AG04450 (cell line): ENCODE measurements around the gene RALGPS1. TPM values are rescaled to one million over a fixed set of nuclear protein-coding genes. Genes with fewer than 3 reads are reported as not detected.

Source experiments
- CTCF ChIA-PET: fragments of 300-600, 350-600 bp; formaldehyde crosslinking; extraction: SDS; loops from one replicate; lab custom pipeline; 2022; ENCODE audit warnings: antibody characterized with exemption, inconsistent platforms; lab: Charles Lee
- POLR2A ChIA-PET: fragments of 350-600 bp; formaldehyde crosslinking; extraction: SDS; loops from one replicate; lab custom pipeline; 2021; ENCODE audit warnings: antibody characterized with exemption, inconsistent platforms; lab: Yijun Ruan, JAX
- DNase-seq: peaks from one replicate; pipeline ENCODE4 v3.0.0-alpha.2; 2011; ENCODE audit warnings: low read depth, low spot score
- H3K27ac ChIP-seq: one replicate; pipeline ENCODE4 v1.5.1; 2012; ENCODE audit warnings: low read depth, low read length, control low read depth
- H3K27me3 ChIP-seq: one replicate; pipeline ENCODE4 v1.6.0; 2012; ENCODE audit warnings: low read length; ENCODE audit not compliant: control insufficient read depth, insufficient read depth
- H3K4me3 ChIP-seq: 2 replicates; pipeline ENCODE4 v1.5.1; 2011; ENCODE audit warnings: mild to moderate bottlenecking, low read depth, low read length, control low read depth
- H3K9me3 ChIP-seq: 2 replicates; pipeline ENCODE4 v1.5.1; 2012; ENCODE audit warnings: low read length; ENCODE audit not compliant: control insufficient read depth, insufficient read depth
- polyA plus RNA-seq: library from polyadenylated mRNA; depleted of rRNA; stranded (reverse); fragments of >200 nt; gene quantifications from 2 replicates; pipeline ENCODE4 v1.2.3, GENCODE V29; 2011
- TF ChIP-seq, protein P1 (sequence below): IDR thresholded peaks from 2 replicates; pipeline ENCODE4 v1.5.1; 2011; ENCODE audit warnings: low read depth, low read length, control low read depth, inconsistent platforms

The RALGPS1 gene
- polyA plus RNA-seq, 1 experiment: 4.6 TPM

GRCh38 chr9:127244609-127245601 is 330.3 kb downstream of the RALGPS1 start:
- no peaks in the 10 kb centered on the region for H3K9me3 ChIP-seq
- H3K4me3 ChIP-seq: peak overlapping the region; percentile 86
- no peak overlapping the region for H3K27ac ChIP-seq
- POLR2A ChIA-PET: interaction anchor here (0.6 to 1.5 kb wide), 4 partner anchors 10 to 21 kb away, joined by 3 to 7 read pairs (median 4); no protein-coding TSS in a partner anchor
- peak; percentile 78 for DNase-seq
- TF ChIP-seq, protein P1, sequence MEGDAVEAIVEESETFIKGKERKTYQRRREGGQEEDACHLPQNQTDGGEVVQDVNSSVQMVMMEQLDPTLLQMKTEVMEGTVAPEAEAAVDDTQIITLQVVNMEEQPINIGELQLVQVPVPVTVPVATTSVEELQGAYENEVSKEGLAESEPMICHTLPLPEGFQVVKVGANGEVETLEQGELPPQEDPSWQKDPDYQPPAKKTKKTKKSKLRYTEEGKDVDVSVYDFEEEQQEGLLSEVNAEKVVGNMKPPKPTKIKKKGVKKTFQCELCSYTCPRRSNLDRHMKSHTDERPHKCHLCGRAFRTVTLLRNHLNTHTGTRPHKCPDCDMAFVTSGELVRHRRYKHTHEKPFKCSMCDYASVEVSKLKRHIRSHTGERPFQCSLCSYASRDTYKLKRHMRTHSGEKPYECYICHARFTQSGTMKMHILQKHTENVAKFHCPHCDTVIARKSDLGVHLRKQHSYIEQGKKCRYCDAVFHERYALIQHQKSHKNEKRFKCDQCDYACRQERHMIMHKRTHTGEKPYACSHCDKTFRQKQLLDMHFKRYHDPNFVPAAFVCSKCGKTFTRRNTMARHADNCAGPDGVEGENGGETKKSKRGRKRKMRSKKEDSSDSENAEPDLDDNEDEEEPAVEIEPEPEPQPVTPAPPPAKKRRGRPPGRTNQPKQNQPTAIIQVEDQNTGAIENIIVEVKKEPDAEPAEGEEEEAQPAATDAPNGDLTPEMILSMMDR: no peak
- no peaks in the 10 kb centered on the region for H3K27me3 ChIP-seq
- CTCF ChIA-PET: interaction anchor here (0.6 to 1.2 kb wide), 3 partner anchors 115 to 1992 kb away, joined by 3 to 12 read pairs (median 3); no protein-coding TSS in a partner anchor

GRCh38 chr9:127245637-127246164 is 331.1 kb downstream of the RALGPS1 start:
- TF ChIP-seq, protein P1: no peak
- Histone ChIP-seq H3K4me3 (peak overlapping the region; percentile 86), H3K9me3 (no peaks in the 10 kb centered on the region), H3K27ac (no peak overlapping the region), H3K27me3 (no peaks in the 10 kb centered on the region)
- DNase-seq: no peak
- ChIA-PET POLR2A (interaction anchor here (0.8 to 1.5 kb wide), 2 partner anchors 19 to 21 kb away, joined by 3 to 7 read pairs; no protein-coding TSS in a partner anchor), CTCF (no interaction called here)

GRCh38 chr9:127248241-127248640 is 333.7 kb downstream of the RALGPS1 start:
- no peak for DNase-seq
- Histone ChIP-seq H3K27me3 (no peaks in the 10 kb centered on the region), H3K4me3 (no peak overlapping the region), H3K27ac (no peak overlapping the region), H3K9me3 (no peaks in the 10 kb centered on the region)
- TF ChIP-seq, protein P1: no peak
- POLR2A ChIA-PET: no interaction called here
- CTCF ChIA-PET: no interaction called here

DNA sequence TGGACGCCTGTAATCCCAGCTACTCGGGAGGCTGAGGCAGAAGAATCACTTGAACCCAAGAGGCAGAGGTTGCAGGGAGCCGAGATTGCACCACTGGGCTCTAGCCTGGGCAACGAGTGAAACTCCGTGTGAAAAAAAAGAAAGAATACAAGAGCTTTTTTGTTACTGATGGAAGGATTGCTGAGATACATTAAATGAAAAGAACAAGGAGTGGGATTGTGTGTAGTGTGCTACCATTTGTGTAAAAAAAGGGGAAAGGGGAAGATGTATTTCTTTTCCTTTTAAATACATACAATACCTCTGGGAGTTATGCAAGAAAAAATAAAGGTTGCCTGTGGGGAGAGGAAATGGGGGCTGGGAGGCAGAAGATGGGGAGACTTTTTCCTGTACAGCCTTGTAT is 335.3 kb downstream of the RALGPS1 start:
- TF ChIP-seq, protein P1: no peak
- Histone ChIP-seq H3K27ac (no peak overlapping the region), H3K9me3 (no peaks in the 10 kb centered on the region), H3K27me3 (no peaks in the 10 kb centered on the region), H3K4me3 (no peak overlapping the region)
- ChIA-PET POLR2A (no interaction called here), CTCF (no interaction called here)
- DNase-seq: no peak
